Measurements from ENCODE around the gene FEZF2.

FEZF2 gene

DNA sequence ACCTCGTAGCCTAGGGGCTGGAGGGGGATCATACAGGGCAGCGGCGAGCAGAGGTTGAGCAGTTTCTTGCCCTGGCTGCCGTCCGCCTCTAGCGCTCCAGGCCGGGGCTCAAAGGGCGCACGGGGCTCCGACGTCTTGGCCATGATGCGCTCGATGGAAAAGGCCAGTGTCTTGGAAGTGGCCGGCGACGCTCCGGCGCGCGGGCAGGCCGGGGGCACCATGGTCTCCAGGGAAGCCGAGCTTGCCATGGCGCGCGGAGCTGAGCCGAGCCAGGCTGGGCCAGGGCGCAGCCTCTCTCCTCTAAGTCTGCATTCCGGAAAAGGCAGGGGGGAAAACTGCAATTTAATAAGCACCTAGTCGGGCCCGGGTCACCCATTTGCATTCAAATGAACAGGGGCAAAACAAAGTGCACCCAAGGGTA lies 719 bp downstream of the FEZF2 start:
- DNase-seq (ENCODE audit: low read depth), result no peak

DNA sequence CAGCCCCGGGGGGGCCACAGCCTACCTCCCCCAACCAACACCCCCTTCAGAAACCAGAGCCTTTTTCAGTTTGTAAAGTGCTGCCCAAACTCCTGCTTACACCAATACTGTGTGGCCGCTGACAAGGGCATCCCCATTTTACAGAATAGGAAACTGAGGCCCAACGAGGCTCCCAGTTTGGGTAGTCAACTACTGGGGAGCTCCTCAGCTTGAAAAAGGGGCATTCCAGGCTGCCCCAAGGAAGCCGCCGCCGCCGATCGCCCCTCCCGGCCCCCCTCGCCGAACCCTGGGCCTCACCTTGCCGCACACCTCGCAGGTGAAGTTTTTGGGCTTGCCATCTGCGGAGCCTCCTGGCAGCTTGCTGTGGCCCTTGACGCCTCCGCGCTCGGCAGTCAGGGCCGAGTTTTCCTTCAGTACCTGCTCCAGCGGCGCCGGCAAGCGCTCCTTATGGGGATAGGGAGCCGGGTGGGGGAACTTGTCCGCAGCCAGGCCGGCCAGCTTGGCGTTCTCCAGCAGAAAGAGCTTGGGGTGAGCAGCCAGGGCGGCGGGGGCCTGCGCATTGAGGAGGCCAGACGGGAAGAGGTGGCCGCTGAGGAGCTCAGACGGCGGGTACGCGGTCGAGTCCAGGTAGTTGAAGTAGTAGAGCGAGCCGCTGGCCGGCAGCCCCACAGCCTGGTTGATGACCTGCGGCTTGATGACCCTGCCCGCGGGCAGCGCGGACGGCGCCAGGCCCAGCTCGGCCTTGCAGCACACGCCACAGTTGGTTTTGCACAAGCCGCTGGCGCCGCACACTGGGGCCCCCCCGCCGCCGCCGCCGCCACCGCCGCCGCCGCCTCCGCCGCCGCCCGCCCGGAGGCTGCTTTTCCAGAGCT lies 1.4 kb downstream of the FEZF2 start:
- DNase-seq (ENCODE audit: low read depth), result no peak

DNA sequence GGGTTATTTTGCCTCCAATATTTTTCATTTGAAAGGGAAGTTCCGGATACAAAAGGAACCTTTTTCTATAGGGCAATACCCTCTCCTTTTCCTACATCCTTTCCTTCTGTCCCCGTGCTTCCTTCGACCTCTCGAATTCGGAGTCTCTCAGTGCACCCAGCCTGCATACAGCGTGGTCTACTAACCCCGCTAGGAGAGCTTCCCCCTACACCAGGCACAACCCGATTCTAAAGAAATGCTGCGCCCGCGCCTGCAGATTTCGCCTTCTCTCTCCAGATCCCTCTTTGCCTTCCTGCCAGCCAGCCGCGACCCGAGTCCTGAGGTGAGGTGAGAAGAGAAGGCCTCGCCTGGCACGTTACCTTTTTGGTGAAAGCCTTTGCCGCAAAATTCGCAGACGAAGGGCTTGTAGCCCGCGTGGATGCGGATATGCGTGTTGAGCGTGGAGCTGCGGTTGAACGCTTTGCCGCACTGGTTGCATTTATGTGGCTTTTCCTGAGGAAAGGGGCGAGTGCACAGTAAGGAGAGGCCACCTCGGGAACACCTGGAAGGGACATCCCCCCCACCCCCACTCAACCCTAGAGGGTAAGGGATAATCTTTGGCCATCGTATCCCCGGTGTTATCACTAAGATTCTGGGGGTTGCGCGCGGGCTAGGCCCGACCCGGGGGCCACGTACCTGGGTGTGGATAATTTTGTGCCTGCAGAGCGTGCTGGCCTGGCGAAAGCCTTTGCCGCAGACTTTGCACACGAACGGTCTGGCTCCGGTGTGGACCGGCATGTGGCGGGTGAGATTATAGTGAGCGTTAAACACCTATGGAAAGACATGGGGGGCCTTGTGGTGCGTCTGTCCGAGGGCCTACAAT lies 2.3 kb downstream of the FEZF2 start:
- no peak for DNase-seq (ENCODE audit: low read depth)

DNA sequence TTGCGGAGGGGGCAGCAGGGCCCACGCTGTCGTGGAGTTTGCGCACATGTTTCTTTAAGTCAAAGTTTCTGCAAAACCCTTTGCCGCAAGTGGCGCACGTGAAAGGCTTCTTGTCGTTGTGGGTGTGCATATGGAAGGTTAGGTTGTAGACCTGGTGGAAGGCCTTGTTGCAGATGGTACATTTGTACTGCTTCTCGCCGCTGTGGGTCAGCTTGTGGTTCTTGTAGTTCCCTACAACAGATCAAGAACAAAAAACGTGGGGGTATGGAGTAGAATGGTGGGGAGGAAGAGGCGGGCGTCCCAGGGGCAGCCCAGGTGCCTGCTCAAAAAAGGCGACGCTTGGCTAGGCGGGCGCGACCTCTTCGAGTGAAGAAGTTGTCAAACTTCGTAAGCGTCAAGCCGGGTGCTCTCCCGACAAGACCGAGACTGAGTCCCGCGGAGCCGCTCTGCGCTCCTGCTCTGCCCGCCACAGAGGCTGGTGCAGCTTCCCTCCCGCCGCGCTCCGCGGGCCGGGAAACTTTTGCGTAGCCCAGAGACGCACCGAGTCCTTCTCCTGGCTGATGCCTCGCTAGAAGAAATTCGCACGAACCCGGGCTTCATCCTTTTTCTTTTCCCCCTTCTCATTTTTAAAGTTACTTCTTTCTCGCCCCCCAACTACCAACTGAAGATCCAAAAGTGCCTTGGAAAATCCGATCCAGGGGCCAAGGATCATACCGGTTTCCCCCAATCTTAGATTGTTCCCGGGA lies 3.1 kb downstream of the FEZF2 start:
- no peak for DNase-seq (ENCODE audit: low read depth)

DNA sequence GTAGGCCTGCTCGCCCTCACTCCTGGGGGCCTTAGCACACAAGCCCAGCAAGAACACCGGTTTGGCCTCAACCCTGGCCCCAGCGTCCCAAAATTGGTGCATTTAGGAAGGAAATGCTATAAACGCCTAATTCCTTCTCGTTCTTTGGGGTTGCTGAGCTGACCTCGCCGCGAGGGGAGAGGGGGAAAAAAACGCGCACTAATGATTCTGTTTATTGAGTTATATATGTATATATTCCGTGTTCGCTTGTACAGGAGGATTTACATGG lies 3.9 kb downstream of the FEZF2 start:
- DNase-seq (ENCODE audit: low read depth), result no peak

DNA sequence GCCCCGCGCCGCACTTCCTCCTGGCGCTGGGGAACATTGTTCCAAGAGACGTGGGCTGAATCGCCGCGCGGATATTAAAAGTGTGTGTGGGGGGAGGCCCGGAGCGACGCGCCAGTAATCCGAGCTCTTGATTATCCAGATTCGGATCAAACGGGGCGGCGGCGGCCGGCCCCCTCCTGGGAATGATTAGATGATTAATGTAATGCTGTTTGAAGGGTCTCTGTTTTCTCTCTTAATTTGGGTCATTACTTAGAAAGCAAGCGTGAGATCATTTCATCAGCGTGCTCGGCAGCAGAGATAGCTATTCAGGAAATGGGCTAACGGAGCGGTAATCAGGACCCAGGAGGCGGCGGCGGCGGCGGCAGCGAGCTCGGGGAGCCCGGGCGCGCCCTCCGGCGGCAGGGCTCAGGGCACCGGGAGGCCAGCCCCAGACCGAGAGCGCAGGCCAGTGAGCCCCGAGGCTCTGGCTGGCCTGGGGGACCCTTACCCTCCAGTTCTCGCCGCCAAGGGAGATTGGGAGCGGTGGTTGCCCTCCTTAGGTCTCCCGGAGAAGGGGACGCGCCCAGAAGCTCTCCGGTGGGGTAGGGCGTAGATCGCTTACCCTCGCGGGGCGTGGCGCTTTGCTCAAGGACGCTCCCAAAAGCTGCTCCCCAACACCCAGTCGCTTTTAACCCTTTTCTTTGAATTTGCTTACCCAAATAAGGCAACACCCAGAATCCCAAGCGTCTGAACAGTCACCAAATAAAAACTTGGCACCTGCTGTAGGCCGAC lies 4.5 kb downstream of the FEZF2 start:
- no peak for DNase-seq (ENCODE audit: low read depth)

DNA sequence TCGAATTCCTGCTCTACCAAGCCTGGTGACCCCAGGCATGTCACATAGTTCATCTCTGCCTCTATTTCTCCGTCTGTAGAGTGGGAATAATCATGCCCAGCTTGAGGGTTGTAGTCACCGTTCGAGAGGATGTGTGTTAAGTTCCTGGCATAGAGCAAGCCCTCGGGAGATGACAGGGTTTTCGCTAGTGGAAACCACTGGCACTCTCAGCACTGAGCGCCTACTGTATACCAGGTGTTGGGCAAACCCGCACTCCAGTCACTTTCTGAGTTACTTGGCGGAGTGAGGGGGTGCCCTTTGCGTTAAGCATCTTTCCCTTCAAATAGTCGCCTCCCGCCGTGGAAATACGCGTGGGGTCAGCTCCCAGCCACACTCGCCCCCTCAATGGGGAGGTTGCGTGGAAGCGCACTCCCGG lies 5.1 kb downstream of the FEZF2 start:
- DNase-seq (ENCODE audit: low read depth), result no peak

DNA sequence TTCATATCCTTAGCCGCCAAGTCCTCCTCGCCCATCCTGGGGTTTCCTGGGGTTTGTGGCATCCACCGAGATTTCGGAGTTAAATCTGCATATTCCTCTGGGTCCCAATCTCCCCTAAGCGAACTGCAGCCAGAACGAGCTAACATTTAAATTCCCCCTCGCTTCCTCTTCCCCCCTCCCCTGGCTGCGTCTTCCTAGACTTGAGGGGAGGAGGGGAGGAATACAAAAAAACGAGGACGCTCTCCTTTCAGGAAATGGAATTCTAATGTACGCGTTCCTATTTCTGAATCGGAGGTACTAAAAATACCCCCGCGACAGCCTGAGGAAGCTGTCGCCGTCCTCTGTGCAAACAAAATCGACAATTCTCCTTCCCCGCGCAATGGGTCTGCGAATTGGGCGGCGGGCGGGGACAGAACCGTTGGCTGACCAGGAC lies 5.6 kb downstream of the FEZF2 start:
- DNase-seq (ENCODE audit: low read depth), result no peak

DNA sequence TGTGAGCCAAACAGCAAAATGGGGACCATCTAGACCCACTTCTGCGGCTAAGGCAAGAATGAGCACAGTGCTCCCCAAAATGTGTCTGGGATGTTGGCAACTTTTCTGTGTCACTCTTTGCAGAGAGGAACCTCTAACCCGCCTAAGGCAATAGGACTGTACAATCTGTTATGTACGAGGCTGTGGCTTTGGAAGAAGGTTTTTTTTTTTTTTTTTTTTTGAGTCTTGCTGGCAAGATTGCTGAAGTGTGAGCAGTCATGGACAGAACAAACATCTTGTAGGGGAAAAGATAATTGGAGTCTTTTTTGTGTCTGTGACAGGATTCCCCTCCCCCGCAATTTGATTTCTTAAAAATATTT lies 7.2 kb downstream of the FEZF2 start:
- no peak for DNase-seq (ENCODE audit: low read depth)

DNA sequence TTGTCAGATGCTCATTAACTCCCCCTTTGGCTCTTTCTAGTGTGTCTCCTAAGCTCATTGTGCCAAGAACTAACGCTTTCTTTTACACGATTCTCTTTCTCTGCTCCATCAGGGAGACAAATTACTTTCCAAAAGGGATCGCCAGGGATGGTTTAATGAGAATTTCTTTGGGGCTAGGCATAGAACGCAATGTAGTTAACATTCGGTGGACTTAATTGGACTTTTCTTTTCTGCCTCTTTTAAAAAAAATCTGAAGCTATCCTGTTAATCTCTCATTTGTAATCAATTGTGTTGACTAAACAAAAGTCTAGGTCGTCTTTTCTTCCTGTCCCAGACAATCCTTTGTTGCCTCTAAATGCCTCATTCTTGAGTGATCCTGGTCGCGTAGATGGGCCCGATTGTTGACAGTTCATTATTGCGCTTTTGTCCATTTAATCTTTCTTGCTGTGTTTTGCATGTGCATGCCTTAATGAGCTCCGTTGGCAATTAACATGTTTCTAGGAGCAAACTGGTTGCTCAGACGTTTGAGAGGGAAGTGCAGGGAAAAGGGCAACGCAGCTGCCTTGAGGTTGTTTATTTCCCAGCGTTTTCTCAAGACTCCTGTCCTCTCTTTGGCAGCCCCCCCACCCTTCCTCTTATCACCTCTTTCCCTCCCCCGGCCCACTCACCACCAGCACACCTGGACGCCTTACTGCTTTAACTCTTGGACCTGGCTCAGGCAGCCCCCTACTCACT lies 7.8 kb downstream of the FEZF2 start:
- DNase-seq (ENCODE audit: low read depth), result no peak

DNA sequence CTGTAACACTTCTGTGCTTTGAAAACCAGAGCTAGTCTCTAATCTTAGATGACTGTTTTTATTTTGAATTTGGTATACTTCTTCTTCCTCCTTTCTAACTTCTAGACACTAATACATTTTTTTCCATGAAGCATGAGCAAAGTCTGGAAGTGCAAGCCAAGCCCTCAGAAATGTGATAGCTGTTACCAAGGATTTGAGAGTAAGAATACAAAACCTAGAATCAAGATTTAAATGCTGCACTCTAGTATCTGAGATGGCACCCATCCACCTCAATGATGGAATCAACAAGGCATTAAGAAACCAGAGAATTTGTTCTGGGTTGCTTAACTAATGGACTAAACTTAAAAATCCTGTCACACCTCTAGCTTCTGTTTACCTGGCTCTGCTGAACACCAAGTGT lies 9.2 kb downstream of the FEZF2 start:
- DNase-seq (ENCODE audit: low read depth), result no peak

DNA sequence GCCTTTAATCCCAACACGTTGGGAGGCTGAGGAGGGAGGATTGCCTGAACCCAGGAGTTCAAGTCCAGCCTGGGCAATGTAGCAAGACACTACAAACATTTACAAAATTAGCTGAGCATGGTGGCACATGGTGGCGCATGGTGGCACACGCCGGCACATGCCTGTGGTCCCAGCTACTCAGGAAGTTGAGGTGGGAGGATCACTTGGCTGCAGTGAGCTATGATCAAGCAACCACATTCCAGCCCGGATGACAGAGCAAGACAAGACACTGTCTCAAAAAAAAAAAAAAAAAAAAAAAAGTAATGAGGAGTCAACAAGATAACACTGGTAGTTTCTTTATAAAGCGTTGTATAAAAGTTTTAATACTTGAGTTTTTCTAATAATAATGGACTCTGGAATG lies 10.1 kb downstream of the FEZF2 start:
- no peak for DNase-seq (ENCODE audit: low read depth)

DNA sequence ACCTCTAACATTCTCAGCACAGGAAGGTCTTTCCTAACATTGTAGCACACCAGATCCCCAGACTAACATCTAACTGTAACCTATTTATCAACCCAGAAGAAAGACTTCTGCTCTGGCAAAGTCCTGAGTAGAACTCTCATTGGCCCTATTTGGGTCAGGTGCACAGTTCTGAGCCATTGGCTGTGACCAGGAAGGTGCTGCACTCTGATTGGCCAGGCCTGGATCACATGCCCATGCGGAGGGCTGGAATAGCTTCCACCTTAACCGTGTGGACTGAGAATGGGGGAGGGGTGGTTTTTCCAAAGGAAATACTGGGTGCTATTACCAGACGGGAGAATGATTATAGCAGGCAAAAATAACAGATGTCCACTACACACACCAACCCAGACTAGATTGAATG lies 11.5 kb downstream of the FEZF2 start:
- no peak for DNase-seq (ENCODE audit: low read depth)

DNA sequence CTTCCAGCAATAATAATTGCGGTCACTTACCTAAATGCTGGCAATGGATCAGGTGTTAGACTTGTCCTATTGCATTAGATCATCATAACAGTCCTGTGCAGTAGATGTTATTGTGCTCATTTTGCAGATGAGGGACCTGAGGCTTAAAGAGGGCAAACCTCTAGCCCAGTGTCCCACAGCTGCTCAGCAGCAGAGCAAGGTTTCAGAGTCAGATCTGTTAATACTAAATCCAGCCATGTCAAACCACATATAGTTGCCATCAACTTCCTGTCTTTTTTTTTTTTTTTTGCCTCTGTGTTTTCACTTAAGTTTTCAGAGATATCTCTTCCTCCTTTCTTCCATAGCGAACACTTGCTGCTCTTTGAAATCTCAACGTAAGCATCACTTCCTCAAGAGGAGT lies 12.1 kb downstream of the FEZF2 start:
- DNase-seq (ENCODE audit: low read depth), result no peak

DNA sequence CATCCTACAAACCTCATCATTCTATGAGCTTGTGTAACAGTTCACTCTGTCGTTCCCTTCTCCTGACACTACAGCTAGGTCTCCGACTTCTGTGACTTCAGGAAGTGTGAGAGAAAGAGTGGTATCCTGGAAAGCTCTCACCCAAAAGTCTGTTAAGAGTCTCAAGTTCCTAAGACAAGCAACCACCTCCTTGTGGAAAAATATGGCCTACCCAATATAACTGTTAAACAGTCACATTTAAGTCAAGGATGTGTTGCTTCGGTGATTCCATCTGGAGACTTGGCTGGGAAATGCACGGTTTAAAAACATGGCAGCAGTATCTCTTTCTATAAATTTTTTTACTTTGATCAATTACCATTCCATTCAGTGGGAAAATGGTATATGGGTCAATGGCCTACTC lies 13.8 kb downstream of the FEZF2 start:
- DNase-seq (ENCODE audit: low read depth), result no peak

DNA sequence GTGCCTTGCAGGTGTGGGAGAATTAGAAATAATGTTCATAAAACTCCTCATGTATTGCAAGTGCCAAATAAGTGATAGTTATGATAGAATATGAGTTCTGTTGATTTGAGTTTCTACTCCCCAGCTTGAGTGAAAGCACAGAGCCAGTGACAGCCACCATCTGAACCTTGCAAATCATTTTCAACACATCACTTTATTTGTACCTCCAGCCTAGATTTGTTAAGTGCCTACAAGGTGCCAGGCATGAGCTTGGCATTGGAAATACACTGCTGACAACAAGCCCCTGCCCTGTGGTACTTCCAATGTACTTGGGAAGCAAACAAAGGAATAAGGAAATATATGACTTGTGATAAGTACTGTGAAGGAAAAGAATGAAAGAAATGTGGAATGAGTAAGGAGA lies 17.0 kb downstream of the FEZF2 start:
- DNase-seq (ENCODE audit: low read depth), result no peak

DNA sequence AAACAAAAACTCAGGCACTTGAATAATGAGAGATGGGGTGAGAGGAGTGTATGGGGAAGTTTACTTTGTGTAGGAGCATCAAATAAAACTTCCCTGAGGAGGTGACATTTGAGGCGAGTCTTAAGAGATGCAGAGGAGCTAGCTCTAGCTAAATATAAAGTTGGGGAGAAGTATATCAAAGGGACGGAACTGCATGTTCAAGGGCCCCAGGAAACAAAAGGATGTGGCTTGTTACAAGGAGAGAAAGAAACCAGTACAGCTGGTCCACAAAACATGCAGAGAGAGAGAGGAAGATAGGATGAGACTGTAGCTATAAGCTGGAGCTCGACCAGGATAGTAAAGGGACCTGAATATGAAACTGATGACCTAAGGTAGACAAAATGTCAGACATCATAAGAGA lies 17.6 kb downstream of the FEZF2 start:
- no peak for DNase-seq (ENCODE audit: low read depth)

DNA sequence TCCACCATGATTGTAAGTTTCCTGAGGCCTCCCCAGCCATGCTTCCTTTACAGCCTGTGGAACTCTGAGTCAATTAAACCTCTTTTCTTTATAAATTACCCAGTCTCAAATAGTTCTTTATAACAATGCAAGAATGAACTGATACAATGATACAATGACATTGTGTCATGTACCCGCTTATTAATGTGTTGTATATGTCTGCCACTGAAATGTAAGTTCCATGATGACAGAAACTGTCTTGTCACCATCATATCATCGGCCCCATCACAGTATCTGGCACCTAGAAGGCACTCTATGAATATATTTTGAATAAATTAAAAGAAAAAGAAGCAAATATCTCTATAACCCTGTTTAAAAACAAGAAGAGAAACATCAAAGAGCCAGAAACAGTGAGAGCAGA lies 29.6 kb downstream of the FEZF2 start:
- DNase-seq (ENCODE audit: low read depth), result no peak

DNA sequence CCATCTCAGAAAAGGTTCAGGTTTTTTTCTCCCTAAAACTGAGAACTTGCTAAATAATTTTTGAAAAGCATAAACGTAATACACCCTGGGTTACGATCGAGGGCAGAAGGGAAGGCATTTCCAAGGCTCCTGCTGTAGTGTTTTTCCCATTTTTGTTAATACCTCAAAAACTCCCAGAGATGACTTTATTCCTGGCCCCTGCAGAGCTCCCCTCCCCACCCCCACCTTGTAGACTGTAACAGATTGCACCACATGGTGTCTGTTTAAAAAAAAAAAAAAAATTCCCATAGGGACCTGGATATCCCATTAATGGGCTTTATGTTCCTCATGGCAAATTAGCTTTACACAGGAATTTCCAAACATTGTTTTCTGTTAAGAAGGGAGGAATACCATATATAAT lies 38.2 kb downstream of the FEZF2 start:
- DNase-seq (ENCODE audit: low read depth), result no peak

DNA sequence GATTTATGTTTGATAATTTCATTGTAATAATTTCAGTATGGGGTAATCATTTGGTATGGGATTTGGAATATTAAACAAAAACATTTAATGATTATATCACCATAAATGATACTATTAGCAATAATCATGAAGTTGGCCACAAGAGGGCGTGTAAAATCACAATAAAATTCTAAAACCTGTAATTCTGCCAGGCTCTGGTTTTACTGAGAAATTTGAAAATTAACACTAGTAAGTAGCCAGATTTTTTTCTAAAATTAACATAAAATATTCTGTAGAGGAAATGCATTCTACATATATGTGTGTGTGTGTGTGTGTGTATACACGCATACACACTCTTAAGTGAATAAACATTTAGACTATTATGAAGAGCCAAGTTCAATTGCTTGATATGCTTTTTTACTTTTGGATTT lies 40.5 kb downstream of the FEZF2 start:
- no peak for DNase-seq (ENCODE audit: low read depth)

DNA sequence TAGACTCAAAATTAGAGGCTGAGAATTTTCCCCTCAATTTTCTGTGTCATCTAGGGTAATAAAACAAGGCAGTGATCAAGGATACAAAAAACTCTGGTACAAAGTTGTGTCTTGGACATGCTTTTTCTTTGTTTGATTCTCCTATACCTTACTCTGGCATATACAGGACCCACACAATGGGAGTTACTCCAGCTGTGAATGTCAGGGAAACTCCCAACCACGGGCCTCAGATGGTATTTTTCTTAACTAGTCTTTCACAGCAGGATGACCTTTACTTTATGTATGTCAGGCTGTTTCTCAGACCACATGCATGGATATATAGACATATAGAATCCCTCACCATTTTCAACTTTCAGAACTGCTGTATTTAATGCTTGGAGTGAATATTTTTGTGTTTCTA lies 41.3 kb downstream of the FEZF2 start:
- DNase-seq (ENCODE audit: low read depth), result no peak

All from non-pigmented ciliary epithelial cell (primary cell).